NCI-H128 (cell line): ENCODE results near the gene SMAD3.

Experiments used
- DNase-seq: peaks from one replicate; lab custom pipeline; 2025; ENCODE audit not compliant: unreplicated experiment; lab: John Stamatoyannopoulos, UW

The SMAD3 gene

DNA sequence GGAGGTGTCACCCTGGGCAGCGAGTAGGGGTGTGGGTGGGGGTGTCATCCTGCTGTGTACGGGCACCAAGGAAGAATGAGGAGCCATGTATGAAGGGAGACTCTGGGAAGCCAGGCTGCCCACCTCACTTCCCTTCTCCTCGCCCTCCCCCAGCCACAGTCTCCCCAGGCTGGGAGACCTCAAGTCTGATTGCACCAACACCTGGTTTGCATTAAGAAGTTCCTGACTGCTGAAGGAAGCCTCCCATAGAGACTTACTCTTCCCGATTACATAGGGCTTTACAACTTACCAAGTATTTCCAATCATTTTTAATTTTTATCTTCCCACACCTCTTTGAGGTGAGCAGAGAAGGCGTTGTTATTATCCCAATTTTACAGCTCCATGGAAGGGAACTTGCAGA, 29.5 kb upstream of the SMAD3 start:
- DNase-seq: no peak

DNA sequence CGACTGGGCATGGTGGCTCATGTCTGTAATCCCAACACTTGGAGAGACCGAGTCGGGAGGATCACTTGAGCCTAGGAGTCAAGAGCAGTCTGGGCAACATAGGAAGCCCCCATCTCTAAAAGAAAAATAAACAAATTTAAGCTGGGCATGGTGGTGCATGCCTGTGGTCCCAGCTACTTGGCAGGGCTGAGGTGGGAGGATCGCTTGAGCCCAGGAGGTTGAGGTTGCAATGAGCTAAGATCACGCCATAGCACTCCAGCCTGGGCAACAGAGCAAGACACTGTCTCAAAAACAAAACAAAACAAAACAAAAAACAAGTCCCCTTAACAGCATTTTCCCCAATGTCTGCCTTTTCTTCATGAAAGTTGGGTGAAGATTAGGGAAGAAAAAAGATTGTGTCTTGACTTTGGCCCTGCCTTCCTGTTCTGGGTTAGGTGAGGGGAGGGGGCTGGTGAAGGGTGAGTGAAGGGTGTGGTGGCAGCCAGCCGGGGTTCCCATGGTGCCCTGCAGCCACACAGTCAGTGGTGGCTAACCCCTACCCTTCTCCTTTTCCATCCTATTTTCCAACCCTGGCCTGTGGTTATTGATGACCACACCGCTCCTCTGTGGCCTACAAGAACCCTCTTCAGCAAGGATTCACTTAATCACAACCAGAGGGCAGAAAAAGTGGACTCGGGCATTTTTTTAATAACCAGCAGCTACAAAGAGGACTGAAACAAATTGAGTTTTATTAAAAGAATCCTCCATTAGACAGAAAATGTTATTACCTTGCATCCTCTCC, 28.4 kb upstream of the SMAD3 start:
- no peak for DNase-seq

DNA sequence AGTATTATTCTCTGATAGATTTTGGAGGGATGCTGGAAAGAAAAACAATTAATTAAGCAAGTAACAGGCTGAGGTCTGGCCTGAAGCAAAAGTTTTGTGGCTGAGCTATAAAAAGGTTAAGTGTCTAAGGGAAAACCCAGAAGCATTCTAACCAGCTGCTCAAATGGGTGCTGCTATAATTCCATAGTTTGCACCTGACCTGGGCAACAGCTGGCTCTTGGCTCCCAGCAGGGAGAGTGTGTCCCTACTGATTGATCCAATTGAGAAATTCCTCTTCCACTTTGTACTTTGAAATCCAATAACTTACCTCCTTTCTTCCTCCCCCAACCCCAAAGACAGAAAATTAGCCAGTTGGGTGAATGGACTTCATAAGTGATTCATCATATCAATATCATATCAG, 27.7 kb upstream of the SMAD3 start:
- no peak for DNase-seq

DNA sequence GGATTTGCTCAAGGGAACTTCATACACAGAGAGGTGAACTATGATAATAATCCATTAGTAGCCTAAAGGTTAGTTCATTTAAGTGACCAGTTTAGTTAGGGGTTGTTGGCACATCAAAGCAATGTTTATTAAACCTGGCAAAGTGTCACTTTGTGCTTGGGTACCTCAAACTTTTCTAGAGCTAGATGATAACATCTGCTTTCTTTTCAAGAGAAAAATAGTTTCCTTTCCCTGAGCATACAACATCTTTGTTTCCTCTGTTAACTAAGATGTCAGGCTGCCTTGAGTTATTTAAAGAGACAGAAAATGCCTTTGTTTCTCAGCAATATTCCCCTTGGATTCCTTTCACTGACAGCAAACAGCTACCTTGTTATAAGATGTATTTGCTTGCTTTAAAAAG, 26.7 kb upstream of the SMAD3 start:
- DNase-seq: no peak

DNA sequence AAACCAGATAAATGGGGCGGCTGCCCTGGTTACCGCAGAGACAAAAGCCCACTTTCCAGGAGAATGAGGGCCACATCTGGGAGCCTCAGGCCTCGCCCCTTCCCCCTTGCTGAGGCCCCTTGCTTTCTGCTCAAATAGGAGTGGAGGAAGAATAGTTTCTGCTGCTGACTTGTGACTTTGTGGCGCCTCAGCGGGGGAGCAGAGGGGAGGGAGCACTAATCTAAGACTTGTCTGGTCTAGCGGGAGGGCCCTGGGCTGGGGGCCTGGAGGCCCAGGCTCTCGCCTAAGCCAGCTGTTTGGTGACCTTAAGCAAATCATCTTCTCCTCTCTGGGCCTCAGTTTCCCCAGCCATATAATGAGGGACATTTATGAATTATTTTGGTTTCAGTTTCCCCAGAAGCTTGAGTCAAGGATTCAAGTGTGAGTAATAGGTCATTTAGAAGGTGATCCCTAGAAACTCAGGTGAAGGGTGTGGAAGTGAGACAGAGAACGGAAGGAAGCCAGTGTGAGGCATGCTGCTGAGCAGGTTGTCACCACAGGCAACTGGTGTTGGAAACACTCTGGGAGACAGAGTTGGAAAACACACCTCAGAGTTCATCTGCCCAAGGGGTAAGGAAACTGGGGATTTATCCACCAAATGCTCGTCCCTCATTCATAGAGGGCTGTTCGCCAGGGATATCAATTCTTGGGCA, 25.9 kb upstream of the SMAD3 start:
- DNase-seq: no peak

DNA sequence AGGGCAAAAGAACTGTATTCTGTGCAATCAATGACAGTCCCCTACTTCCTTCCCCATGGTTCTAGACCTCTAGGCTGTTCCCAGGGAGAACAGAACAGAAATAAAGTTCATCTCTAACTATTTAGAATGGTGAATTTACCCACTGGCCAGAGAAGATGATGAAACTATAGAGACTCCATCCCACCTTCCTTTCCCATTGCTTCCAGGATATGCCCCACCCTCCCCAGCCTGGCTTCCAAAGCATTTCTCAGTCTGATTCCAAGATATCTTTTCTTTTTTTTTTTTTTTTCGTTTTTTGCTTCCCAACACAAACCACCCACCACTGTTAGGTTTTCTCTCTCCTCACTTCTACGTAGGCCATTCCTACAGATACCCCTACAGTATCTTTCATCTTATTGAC, 25.1 kb upstream of the SMAD3 start:
- no peak for DNase-seq

DNA sequence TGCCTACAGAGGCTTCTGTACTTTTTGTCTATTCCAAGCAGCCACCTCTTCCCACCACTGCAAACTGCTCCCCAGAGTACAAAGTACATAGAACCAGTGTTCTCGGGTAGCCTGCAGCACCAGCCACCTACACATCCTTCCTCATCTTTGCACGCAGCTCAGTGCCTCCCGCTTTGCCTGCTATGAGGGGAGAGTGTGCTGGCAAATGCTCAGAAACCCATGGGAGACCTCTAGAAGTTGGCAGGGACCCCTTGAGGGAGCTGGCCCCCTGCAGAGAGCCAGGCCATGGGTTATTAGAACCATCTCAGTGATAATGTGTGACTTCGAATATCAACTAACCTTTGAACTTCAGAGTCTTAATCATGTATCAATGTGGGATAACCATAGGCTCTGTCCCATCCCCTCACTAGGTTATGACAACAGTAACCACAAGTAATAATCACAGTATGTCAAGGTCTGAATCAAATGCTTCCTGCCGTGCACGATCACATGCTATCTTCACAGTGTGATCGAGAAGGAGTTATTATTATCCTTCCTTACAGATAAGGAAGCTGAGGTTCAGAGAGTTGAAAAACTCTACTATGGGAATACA, 22.8 kb upstream of the SMAD3 start:
- DNase-seq: no peak

DNA sequence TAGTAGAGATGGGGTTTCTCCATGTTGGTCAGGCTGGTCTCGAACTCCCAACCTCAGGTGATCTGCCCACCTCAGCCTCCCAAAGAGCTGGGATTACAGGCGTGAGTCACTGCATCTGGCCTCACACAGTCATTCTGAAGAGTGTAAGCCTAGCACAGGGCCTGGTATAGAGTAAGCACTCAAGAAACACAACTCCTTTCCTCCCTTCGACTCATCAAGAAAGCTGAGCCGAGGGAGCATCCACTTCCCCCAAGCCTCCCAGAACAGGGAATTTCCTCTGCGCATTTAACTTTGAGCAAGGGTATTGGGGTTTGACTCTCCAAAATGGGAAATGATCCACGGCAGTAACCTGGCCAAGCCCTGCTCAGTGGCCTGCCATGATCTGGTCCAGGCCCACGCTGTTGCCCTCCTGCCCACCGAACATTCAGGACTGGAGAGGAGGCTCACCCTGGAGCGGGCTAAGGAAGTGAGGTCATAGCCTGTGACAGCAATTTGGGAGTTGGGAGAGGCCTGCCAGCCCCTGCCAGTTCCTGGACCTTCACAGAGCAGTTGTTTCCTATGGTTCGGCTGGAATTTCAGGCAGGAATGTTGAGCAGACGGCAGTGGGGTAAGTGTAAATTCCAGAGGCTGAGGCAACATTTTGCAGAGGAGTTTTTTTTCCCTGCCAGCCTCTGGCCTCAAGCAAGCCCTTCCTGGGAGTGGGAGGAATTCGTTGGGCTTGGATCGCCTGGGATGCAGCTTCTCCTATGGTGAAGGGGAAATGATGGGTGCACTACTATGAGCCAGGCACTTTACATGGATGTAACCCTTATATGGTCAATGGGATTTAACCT, 21.2 kb upstream of the SMAD3 start:
- no peak for DNase-seq

DNA sequence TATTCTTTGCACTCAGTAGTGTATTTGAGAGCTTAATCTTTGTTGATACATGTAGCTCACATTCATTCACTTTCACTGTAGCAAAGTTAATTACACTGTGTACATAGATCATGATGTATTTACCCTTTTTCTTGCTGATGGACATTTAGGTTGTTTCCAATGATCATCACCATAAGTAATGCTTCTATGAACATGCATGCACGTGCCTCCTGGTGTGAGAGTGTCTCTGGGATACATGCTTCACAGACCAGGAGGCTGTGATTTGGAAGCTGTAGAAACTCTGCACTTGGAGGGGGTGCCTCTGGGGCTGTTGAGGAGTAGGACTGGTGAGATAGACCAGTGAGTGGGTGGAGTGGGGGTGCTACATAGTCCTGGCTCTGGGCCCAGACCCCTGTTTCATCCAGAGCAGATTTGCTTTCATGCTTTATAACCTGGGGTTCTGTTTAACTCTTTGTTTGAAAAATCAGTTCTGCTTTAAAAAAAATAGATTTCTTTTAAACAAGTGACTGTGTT, 18.2 kb upstream of the SMAD3 start:
- no peak for DNase-seq

DNA sequence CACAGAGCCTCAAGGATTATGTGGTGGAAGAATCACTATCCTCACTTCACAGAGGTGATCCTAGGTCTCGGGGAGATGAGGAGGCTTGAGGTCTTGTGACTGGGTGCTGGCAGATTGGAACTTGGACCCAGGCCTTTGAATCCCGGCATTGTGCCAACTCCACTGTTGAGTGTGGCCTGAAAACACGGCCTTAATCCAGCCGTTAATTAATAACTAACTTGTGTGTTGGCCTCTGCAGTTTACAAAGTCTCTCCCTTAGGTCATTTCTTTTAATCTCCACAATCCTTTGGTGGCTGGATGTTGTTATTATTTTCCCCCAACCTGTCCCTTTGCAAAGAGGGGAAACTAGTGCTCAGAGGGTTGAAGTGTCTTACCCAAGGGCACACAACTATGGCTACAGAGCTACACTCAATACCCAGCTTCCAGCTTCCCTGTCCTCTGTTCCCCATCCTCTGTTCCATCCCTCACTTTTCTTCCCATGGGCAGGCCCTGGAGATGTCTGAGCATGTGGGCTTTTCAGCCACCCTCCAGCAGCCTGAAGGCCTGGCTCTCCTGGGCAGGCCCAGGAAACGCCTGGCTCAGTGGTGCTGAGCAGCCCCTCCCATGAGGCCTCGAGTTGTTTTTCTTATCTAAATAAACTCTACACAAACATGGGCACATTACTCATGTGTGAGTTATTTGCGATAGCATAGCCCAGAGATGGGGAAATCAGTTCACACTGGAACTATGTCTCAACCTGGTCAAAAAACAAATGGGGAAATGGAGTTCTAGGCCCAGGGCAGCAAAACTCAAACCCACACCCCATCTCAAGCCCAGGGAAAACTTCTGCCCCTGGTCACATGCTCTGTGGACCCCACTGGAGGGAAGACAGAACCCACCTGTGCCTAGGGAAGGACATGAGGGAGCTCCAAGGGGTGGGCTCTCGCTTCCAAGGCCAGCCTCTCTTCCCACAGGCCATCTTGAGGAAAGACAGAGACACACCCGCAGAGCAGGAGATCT, 16.8 kb upstream of the SMAD3 start:
- DNase-seq: no peak

DNA sequence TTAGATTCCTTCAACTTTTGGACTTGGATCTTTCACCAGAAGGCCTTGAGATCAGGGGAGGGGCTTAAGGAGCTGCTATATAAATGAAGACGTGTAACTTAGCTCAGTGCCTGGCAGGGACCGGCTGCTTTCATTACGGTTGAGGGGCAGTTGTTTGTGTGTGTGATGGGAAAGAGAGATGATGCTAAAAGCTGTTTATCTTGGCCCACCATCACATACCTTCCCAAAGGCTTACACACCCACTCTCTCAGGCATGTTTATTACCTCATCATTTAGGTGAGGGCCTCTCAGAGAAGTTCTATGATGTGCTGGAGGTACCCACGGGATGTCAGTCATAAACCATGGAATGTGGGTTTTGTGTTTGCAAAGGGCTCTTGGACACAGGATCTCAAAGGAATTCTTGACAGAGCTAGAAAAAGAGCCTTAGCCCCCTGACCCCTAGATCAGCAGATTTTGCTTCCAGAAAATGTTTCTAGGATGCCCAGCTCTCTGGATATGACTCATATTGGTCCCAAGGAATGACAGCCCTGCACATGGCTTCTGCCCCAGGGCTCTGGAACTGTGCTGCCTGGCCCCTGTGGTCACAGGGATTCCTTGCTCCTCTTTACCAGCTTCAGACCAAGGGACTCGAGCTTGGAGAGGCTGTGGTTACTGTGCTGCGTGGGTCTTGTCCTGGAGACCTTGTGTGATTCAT, 15.9 kb upstream of the SMAD3 start:
- DNase-seq: no peak

DNA sequence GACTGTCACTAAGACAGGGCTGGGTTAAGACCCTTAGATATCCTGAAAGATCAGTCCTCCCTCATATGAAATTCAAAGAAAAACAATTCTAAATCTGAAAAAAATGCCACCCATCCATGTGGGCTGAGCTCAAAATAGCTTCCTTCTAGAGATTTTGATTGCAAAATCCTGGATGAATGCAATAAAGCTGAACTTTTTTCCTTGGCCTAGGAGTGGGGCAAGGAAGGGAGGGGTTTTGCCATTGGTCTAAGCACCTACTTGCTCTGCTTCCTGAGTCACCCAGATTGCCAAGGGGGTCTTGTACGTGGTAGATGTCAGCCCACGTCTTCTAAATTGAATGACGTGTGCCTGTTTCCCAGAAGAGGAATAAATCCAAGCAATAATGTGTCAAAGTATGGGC, 15.3 kb upstream of the SMAD3 start:
- DNase-seq: no peak

DNA sequence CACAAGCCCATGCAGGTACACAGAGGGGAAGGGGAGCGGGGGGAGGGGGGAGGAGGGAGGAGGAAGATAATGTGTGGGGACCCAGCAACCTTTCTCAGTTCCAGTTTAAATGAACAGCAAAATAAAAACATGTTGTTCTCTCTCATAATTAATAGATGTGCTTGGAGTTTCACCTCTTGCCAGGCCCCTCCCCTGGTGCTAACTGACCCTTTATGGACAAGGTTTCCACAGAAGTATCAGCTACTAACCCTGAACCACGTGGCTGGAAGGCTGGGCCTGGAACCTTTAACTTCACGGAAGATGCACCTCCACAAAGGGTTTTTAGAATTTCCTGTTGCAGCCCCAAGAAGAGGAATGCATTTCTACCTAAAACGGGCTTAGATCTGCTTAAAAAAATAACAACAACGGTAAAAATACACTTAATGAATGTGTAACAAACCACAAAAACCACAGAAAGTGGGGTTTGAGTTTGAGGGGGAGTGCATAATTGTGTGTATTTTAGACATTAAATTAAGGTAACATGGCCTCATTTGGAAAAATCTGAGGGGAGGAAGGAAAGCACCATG, 14.8 kb upstream of the SMAD3 start:
- DNase-seq: no peak

DNA sequence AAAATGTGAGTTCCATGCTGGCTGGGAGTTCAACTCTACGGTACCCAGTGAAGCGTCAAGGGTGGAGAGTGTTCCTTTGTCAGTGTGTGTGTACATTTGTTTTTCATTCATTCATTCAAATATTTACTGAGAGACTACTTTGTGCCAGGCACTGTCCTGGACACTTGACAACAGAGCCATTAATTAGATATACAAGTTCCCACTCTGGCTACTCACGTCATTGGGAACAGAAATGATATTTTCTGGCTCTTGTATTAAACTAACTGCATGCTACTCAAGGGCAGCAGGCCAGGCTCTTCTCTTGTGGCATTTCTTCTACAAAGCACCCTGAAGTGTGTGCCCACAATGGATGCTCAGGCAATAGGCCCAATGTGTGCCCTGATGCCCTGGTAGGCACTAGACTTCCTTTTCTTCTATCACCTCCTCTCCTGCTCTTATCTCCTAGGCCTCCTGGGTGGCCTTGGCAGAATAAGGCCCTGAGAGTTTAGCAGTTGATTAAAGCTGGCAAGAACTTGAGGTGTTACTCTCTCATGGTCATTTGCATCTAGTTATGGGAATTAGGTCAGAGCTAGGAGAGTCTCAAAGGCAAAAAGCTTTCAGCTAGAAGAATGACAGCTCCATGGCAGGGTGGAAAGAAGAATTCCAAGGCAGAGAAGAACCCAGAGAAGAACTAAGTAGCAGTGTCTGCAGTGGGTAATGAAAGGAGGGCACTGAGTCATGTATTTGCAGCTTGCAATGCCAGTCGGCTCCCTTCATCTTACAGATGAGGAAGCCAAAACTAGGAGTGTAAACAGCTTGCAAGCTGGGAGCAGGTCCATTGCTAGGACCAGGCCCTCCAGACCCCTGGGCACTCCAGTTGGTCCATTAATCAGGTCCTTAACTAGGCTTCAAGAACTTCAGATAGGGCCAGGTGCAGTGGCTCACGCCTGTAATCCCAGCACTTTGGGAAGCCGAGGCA, 14.0 kb upstream of the SMAD3 start:
- DNase-seq: no peak

DNA sequence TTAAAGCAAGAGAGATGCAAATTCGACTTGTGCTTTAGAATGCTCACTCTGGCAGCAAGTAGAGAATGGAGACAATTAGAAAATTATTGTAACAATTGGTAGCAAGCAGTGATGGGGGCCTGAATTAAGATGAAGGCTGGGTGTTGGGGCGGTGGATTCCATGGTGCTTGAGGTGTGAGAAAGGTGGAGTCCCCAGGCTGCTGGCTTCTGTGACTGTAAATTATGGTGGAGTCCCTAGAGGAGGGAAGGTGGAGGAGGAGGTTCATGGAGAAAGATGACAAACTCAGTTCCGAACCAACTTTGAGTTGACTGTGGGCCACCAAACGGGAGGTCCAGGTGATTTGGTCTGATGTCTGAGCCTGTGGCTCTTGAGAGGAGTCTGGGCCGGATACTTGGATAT, 10.7 kb upstream of the SMAD3 start:
- DNase-seq: no peak

DNA sequence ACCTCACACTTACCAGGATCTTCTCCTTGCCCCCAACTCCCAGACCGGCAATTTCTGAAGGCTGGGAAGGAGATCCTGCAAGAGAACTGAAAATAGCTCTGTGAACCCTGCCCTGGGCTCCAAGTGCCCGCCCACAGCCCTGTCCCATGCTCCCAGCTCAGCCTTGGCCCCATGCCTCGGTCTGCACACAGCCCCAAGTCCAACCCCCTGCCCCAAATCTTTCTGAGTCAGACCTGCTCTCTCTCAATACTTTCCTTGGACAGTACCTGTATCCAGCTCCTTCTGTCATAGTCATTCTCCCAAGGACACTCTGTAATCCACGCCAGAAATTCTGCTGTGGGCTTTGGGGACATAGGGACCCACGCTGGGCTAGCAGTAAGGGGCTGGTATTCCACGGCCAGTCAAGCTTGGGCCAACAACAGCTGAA, 6.3 kb upstream of the SMAD3 start:
- no peak for DNase-seq

DNA sequence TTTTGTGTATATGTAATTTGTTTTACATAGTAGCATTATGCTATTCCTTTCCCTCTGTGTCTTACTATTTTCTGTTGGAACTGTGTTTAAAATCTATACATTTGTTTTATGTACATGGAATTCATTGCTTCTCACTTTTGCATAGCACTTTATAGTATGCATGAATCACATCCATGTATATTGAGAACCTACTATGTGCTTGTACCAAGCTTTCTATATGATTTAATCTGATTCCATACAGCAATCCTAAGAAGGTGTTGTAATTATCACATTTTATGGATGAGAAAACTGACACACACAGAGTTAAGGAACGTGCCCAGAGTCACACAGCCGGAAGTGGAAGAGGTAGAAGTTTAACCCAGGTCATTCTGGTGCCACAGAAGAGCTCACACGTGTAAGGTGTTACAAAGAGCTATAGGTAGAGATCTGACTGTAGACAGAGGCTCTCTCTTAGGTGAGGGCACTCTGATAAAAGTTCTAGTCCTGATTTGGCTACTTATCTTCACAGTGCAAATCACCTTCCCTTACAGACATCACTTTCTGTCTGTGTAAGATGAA, 3.5 kb upstream of the SMAD3 start:
- DNase-seq: no peak
